ENCODE measurements around the gene IFT74.

GRCh38 chr9:26928902-26929495 lies 27.2 kb upstream of the IFT74 start:
- TF ChIP-seq POLR2A (IDR thresholded peaks at IDR 0.05; ENCODE audit: low read length): no peak
- TF ChIP-seq GATA1 (IDR thresholded peaks at IDR 0.05; ENCODE audit: low read depth, low read length): no peak
